Measurements from ENCODE around the gene TRMT61A. TPM values are rescaled to one million over a fixed set of nuclear protein-coding genes. Genes with fewer than 3 reads are reported as not detected.

TRMT61A gene
- total and polyA plus RNA-seq, 10 of the 15 experiments (the other 5 are each of a cell fraction or from before 2014, with no cell fraction given), result 0.11 to 21.9 (median 11.4) TPM

DNA sequence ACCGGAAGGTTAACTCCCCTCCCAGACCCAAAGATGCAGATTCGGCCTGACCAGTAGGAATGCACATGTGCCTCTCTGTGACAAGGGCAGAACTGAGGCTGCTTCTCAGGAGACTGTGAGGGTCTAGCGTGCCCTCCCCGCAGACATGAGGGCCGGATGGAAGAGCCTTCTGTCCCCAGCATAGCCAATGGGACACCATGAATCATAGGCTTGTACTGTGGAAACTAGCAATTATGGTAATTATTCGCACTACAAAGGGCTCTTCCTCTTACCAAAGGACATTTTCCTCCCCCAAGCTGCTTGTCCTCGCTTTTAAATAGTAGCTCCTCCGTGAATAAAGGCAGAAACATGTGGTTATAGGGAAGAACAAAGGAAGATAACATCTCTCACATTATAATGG, 40.0 kb downstream of the TRMT61A start:
- no peaks in the 10 kb centered on the region for H3K27me3 ChIP-seq (replicated peaks in 1 of 2; ENCODE audit: control insufficient read depth in 2 of 2, insufficient read depth in 2 of 2, low read length in 1 of 2)
- H3K27ac ChIP-seq (ENCODE audit: control insufficient read depth, insufficient read depth), result no peak overlapping the region
- no peak overlapping the region for H2AFZ ChIP-seq (ENCODE audit: control insufficient read depth, low read depth, low read length)
- peaks cover 35% of the 10 kb centered on the region for H3K79me2 ChIP-seq (ENCODE audit: control insufficient read depth, insufficient read depth, low read length)
- no peaks in the 10 kb centered on the region; the same call in 1 of the 2 replicates for H4K20me1 ChIP-seq (ENCODE audit: control insufficient read depth, insufficient read depth)
- TF ChIP-seq SIX5 (IDR thresholded peaks at IDR 0.05; ENCODE audit: low read depth, low read length, severe bottlenecking), result no peak
- no peak for TF ChIP-seq ZNF217 (IDR thresholded peaks at IDR 0.05)
- no peak for TF ChIP-seq GABPA (IDR thresholded peaks at IDR 0.05; ENCODE audit: low read depth)
- TF ChIP-seq IKZF2 (IDR thresholded peaks at IDR 0.05), result no peak
- TF ChIP-seq, protein P1, sequence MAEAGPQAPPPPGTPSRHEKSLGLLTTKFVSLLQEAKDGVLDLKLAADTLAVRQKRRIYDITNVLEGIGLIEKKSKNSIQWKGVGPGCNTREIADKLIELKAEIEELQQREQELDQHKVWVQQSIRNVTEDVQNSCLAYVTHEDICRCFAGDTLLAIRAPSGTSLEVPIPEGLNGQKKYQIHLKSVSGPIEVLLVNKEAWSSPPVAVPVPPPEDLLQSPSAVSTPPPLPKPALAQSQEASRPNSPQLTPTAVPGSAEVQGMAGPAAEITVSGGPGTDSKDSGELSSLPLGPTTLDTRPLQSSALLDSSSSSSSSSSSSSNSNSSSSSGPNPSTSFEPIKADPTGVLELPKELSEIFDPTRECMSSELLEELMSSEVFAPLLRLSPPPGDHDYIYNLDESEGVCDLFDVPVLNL (IDR thresholded peaks at IDR 0.05; ENCODE audit: low read depth, low read length), result no peak
- TF ChIP-seq, protein P2, sequence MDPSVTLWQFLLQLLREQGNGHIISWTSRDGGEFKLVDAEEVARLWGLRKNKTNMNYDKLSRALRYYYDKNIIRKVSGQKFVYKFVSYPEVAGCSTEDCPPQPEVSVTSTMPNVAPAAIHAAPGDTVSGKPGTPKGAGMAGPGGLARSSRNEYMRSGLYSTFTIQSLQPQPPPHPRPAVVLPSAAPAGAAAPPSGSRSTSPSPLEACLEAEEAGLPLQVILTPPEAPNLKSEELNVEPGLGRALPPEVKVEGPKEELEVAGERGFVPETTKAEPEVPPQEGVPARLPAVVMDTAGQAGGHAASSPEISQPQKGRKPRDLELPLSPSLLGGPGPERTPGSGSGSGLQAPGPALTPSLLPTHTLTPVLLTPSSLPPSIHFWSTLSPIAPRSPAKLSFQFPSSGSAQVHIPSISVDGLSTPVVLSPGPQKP (IDR thresholded peaks at IDR 0.05; ENCODE audit: low read depth, low read length), result no peak
- TF ChIP-seq SREBF2 (IDR thresholded peaks at IDR 0.05; ENCODE audit: low read length), result no peak
- no peak for TF ChIP-seq RB1 (IDR thresholded peaks at IDR 0.05; ENCODE audit: borderline replicate concordance)
- TF ChIP-seq HCFC1 (IDR thresholded peaks at IDR 0.05; ENCODE audit: low read length), result no peak
- TF ChIP-seq, protein P3, sequence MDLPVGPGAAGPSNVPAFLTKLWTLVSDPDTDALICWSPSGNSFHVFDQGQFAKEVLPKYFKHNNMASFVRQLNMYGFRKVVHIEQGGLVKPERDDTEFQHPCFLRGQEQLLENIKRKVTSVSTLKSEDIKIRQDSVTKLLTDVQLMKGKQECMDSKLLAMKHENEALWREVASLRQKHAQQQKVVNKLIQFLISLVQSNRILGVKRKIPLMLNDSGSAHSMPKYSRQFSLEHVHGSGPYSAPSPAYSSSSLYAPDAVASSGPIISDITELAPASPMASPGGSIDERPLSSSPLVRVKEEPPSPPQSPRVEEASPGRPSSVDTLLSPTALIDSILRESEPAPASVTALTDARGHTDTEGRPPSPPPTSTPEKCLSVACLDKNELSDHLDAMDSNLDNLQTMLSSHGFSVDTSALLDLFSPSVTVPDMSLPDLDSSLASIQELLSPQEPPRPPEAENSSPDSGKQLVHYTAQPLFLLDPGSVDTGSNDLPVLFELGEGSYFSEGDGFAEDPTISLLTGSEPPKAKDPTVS (IDR thresholded peaks at IDR 0.05; ENCODE audit: low read depth, low read length), result no peak
- TF ChIP-seq PAX8 (IDR thresholded peaks at IDR 0.05), result no peak
- no peak for TF ChIP-seq TCF12 (IDR thresholded peaks at IDR 0.05; ENCODE audit: low read depth, low read length)
- no peak for TF ChIP-seq SUPT20H (IDR thresholded peaks at IDR 0.05; ENCODE audit: borderline replicate concordance, control insufficient read depth, low read depth, low read length)
- no peak for TF ChIP-seq MEF2A (IDR thresholded peaks at IDR 0.05; ENCODE audit: insufficient read depth, low read depth, low read length)
- no peak for TF ChIP-seq POLR2AphosphoS2 (IDR thresholded peaks at IDR 0.05; ENCODE audit: low read depth, low read length)
- TF ChIP-seq USF1 (IDR thresholded peaks at IDR 0.05; ENCODE audit: borderline replicate concordance, extremely low read length, insufficient read depth, low read depth, low read length), result no peak
- TF ChIP-seq NR2C2 (IDR thresholded peaks at IDR 0.05; ENCODE audit: borderline replicate concordance, control insufficient read depth, insufficient read length, low read depth), result no peak
- TF ChIP-seq PAX5 (IDR thresholded peaks at IDR 0.05; ENCODE audit: borderline replicate concordance, low read depth, low read length), result no peak
- no peak for TF ChIP-seq TBL1XR1 (IDR thresholded peaks at IDR 0.05; ENCODE audit: low read depth, low read length)
- no peak for FAIRE-seq
- H3K9me3 ChIP-seq (replicated peaks; ENCODE audit: control insufficient read depth, insufficient read depth, low read length), result no peaks in the 10 kb centered on the region
- ChIA-PET CTCF (interaction anchor here (0.5 to 1.2 kb wide), 5 partner anchors 8 to 239 kb away, joined by 3 read pairs; no protein-coding TSS in a partner anchor), POLR2A (interaction anchor here (0.5 kb wide), 2 partner anchors 32 to 243 kb away, joined by 3 to 5 read pairs; no protein-coding TSS in a partner anchor), SMC1A (ENCODE audit: uncharacterized antibody, unreplicated experiment) (interaction anchor here (1.1 to 1.6 kb wide), 3 partner anchors 52 to 240 kb away, joined by 3 to 7 read pairs (median 3); no protein-coding TSS in a partner anchor), RAD21 (ENCODE audit: unreplicated experiment) (interaction anchor here (0.9 kb wide), 1 partner anchor 147 kb away, joined by 3 read pairs; the partner anchor contains the start of genes XRCC3 and ZFYVE21)
- peaks cover 15% of the 10 kb centered on the region for H3K4me1 ChIP-seq (ENCODE audit: control insufficient read depth, insufficient read depth, low read length)
- intact Hi-C loops (cut with micrococcal nuclease; ENCODE audit: unreplicated experiment) (no loop called here), in situ Hi-C loops (cut with MboI) (no loop called here)
- 92% methylated on average over 8 of the region's 8 CpGs for WGBS (ENCODE audit: insufficient coverage, insufficient replicate concordance, low lambda C conversion rate, missing lambda C conversion rate)
- H3K36me3 ChIP-seq (ENCODE audit: control insufficient read depth in 2 of 2, insufficient read depth in 2 of 2, low read length in 1 of 2), result no peaks in the 10 kb centered on the region; a peak in 2 of 4 replicates
- no peak for ATAC-seq
- no TSS peak for BruUV-seq (replicated peaks)
- DNase-seq (ENCODE audit: low read depth, low spot score), result no peak
- H3K9ac ChIP-seq (ENCODE audit: control insufficient read depth, insufficient read depth, low read length), result no peak overlapping the region
- H3K4me2 ChIP-seq (ENCODE audit: control insufficient read depth, insufficient read depth), result no peak overlapping the region
- no peak overlapping the region for H3K4me3 ChIP-seq
